ENCODE results near the gene SH3RF2. TPM values are rescaled to one million over a fixed set of nuclear protein-coding genes. Genes with fewer than 3 reads are reported as not detected.

Gene SH3RF2
- total RNA-seq, 4 donors from 2014 or later = 39.6 to 118 (median 96.0) TPM

- no peaks in the 10 kb centered on the region for H3K27me3 ChIP-seq
- H3K27ac ChIP-seq = no peak overlapping the region
- DNase-seq = no peak
- H3K4me1 ChIP-seq = peaks cover 0 to 3% (median 0%) of the 10 kb centered on the region in 4 donors
- no peaks in the 10 kb centered on the region for H3K36me3 ChIP-seq
- no peaks in the 10 kb centered on the region for H3K9me3 ChIP-seq
- TF ChIP-seq POLR2A (IDR thresholded peaks at IDR 0.05) = no peak
- no peak for TF ChIP-seq CTCF (IDR thresholded peaks at IDR 0.05)
- no peak overlapping the region for H3K4me3 ChIP-seq
These were observed 19.1 kb upstream of the SH3RF2 start for GRCh38 chr5:145917288-145917687.

GRCh38 chr5:145918397-145918796 is 18.0 kb upstream of the SH3RF2 start:
- H3K9me3 ChIP-seq = no peaks in the 10 kb centered on the region

GRCh38 chr5:145919413-145919812 is 17.0 kb upstream of the SH3RF2 start:
- TF ChIP-seq POLR2A (IDR thresholded peaks at IDR 0.05) = no peak
- no peak for TF ChIP-seq CTCF (IDR thresholded peaks at IDR 0.05)
- DNase-seq = no peak
- Histone ChIP-seq H3K27me3 (no peaks in the 10 kb centered on the region), H3K36me3 (no peaks in the 10 kb centered on the region), H3K4me3 (no peak overlapping the region), H3K4me1 (no peaks in the 10 kb centered on the region), H3K9me3 (no peaks in the 10 kb centered on the region), H3K27ac (no peak overlapping the region)

More at GRCh38 chr5:145918397-145918796, 18.0 kb upstream of the SH3RF2 start:
- no peak for TF ChIP-seq CTCF (IDR thresholded peaks at IDR 0.05)
- no peak for TF ChIP-seq POLR2A (IDR thresholded peaks at IDR 0.05)
- no peak for DNase-seq
- H3K4me3 ChIP-seq = no peak overlapping the region
- H3K4me1 ChIP-seq = no peaks in the 10 kb centered on the region
- H3K27me3 ChIP-seq = no peaks in the 10 kb centered on the region
- no peaks in the 10 kb centered on the region for H3K36me3 ChIP-seq
- no peak overlapping the region for H3K27ac ChIP-seq

- no peak for DNase-seq
- no peaks in the 10 kb centered on the region for H3K36me3 ChIP-seq
- no peaks in the 10 kb centered on the region for H3K4me1 ChIP-seq
- TF ChIP-seq CTCF (IDR thresholded peaks at IDR 0.05) (no peak), POLR2A (IDR thresholded peaks at IDR 0.05) (no peak)
- H3K4me3 ChIP-seq = no peak overlapping the region
- no peaks in the 10 kb centered on the region for H3K27me3 ChIP-seq
- H3K27ac ChIP-seq = no peak overlapping the region
- H3K9me3 ChIP-seq = no peaks in the 10 kb centered on the region
These were observed 15.7 kb upstream of the SH3RF2 start for GRCh38 chr5:145920542-145921210.

GRCh38 chr5:145921211-145921610 is 15.2 kb upstream of the SH3RF2 start:
- no peak overlapping the region for H3K27ac ChIP-seq
- H3K4me3 ChIP-seq = no peak overlapping the region
- TF ChIP-seq POLR2A (IDR thresholded peaks at IDR 0.05) = no peak
- no peak for TF ChIP-seq CTCF (IDR thresholded peaks at IDR 0.05)
- no peaks in the 10 kb centered on the region for H3K36me3 ChIP-seq
- no peaks in the 10 kb centered on the region for H3K4me1 ChIP-seq
- no peaks in the 10 kb centered on the region for H3K9me3 ChIP-seq
- H3K27me3 ChIP-seq = no peaks in the 10 kb centered on the region
- DNase-seq = no peak
